SK-N-SH treated with all-trans-retinoic acid at 6 μM for 48 hours (cell line): ENCODE results near the gene CYP27B1.

ENCODE experiments used
- ATAC-seq: fragments of 200-7000 bp; cut with Tn5 transposase; 3 replicates; pipeline ENCODE4 v1.9.1; 2020; ENCODE audit warnings: mild to moderate bottlenecking, moderate library complexity
- CSDC2 ChIP-seq: fragments of 250-450 bp; sonication (Bioruptor Pico); IDR thresholded peaks from 2 replicates; pipeline ENCODE4 v1.5.0; 2020; ENCODE audit warnings: mild to moderate bottlenecking, moderate library complexity
- ESRRG ChIP-seq: fragments of 250-450 bp; sonication (Bioruptor Pico); IDR thresholded peaks from 2 replicates; pipeline ENCODE4 v1.6.1; 2021; ENCODE audit warnings: mild to moderate bottlenecking
- GLIS3 ChIP-seq: fragments of 250-450 bp; sonication (Bioruptor Pico); IDR thresholded peaks from 2 replicates; pipeline ENCODE4 v1.5.0; 2020; ENCODE audit warnings: mild to moderate bottlenecking, moderate library complexity
- ISL1 ChIP-seq: fragments of 250-450 bp; sonication (Bioruptor Pico); IDR thresholded peaks from 2 replicates; pipeline ENCODE4 v2.1.2; 2022; ENCODE audit warnings: mild to moderate bottlenecking, moderate library complexity
- OSR1 ChIP-seq: fragments of 250-450 bp; sonication (Bioruptor Pico); IDR thresholded peaks from 2 replicates; pipeline ENCODE4 v1.8.0; 2022; ENCODE audit warnings: moderate library complexity, mild to moderate bottlenecking, inconsistent platforms
- RARB ChIP-seq: fragments of 250-450 bp; sonication (Bioruptor Pico); IDR thresholded peaks from 2 replicates; pipeline ENCODE4 v1.8.0; 2021; ENCODE audit warnings: mild to moderate bottlenecking, moderate library complexity
- TCF4 ChIP-seq: fragments of 250-450 bp; sonication (Bioruptor Pico); IDR thresholded peaks from 2 replicates; pipeline ENCODE4 v1.8.0; 2021; ENCODE audit warnings: mild to moderate bottlenecking, moderate library complexity, borderline replicate concordance
- TOX ChIP-seq: fragments of 250-450 bp; sonication (Bioruptor Pico); IDR thresholded peaks from 2 replicates; pipeline ENCODE4 v1.8.0; 2021; ENCODE audit warnings: mild to moderate bottlenecking, moderate library complexity, borderline replicate concordance
- ZFP3 ChIP-seq: fragments of 250-450 bp; sonication (Bioruptor Pico); IDR thresholded peaks from 2 replicates; pipeline ENCODE4 v1.5.0; 2020; ENCODE audit warnings: mild to moderate bottlenecking, moderate library complexity
- ZFP30 ChIP-seq: fragments of 450-650 bp; formaldehyde crosslinking; IDR thresholded peaks from 2 replicates; pipeline ENCODE4 v1.5.0; 2022; ENCODE audit warnings: mild to moderate bottlenecking, moderate library complexity
- ZNF565 ChIP-seq: fragments of 450-650 bp; formaldehyde crosslinking; conservative IDR thresholded peaks from 2 replicates; pipeline ENCODE4 v1.5.0; 2020; ENCODE audit warnings: low read depth, mild to moderate bottlenecking, moderate library complexity
- ZNF70 ChIP-seq: fragments of 450-650 bp; formaldehyde crosslinking; IDR thresholded peaks from 2 replicates; pipeline ENCODE4 v1.5.0; 2020; ENCODE audit warnings: mild to moderate bottlenecking, moderate library complexity
- ZNF8 ChIP-seq: fragments of 450-650 bp; formaldehyde crosslinking; IDR thresholded peaks from 2 replicates; pipeline ENCODE4 v1.5.0; 2020; ENCODE audit warnings: mild to moderate bottlenecking, moderate library complexity
- TF ChIP-seq, protein P1 (sequence below): fragments of 250-450 bp; sonication (Bioruptor Pico); IDR thresholded peaks from 2 replicates; pipeline ENCODE4 v1.5.1; 2021; ENCODE audit warnings: mild to moderate bottlenecking, moderate library complexity
- TF ChIP-seq, protein P2 (sequence below): fragments of 250-450 bp; sonication (Bioruptor Pico); IDR thresholded peaks from 2 replicates; pipeline ENCODE4 v1.5.0; 2020; ENCODE audit warnings: mild to moderate bottlenecking, moderate library complexity
- TF ChIP-seq, protein P3 (sequence below): fragments of 250-450 bp; sonication (Bioruptor Pico); IDR thresholded peaks from 2 replicates; pipeline ENCODE4 v1.8.0; 2020; ENCODE audit warnings: mild to moderate bottlenecking, moderate library complexity, borderline replicate concordance
- TF ChIP-seq, protein P4 (sequence below): fragments of 250-450 bp; sonication (Bioruptor Pico); IDR thresholded peaks from 2 replicates; pipeline ENCODE4 v1.5.1; 2020; ENCODE audit warnings: low read depth, mild to moderate bottlenecking, moderate library complexity

The CYP27B1 gene

DNA sequence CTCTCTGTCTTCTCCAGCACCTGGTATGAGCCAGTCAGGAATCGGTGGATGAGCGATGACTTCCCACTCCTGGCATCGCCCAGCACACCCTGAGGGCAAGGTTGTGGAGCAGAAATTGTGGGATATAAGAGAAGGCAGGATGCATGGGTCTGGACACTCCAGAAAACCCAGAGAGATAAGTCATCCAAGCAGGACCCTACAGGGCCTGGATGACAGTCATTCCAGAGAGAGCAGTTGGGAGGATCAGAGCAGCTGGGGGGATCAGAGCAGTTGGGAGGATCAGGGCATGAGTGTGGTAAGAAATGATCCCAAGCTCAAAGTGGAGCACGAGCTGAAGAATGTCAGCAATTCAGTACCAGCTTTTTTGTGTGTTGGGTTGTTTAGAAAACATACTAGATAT lies 32.3 kb downstream of the CYP27B1 start:
- no peak for ATAC-seq
- TF ChIP-seq GLIS3 (no peak), TOX (CRISPR knock-in tag) (no peak), ZNF565 (CRISPR knock-in tag) (no peak), OSR1 (no peak), ZFP3 (CRISPR knock-in tag) (no peak)

DNA sequence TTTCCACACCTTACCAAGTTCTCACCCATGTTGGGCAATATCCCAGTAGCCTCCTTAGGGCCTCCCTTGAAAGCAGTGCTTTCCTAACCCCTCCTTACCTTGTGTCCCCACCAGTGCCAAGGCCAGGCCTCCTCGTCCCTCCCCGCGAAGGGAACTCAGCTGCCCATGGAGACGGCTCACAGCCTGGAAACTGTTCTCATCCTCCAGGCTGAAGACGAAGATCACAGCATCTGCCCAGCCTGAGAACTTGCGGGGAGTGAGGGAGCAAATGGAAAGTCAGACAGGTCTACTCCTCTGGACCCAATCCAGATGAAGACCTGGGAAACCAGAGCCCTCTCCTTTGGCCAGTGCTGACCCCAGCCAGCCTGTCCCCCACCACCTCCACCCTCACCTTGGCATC lies 33.0 kb downstream of the CYP27B1 start:
- no peak for ATAC-seq
- TF ChIP-seq, protein P1, sequence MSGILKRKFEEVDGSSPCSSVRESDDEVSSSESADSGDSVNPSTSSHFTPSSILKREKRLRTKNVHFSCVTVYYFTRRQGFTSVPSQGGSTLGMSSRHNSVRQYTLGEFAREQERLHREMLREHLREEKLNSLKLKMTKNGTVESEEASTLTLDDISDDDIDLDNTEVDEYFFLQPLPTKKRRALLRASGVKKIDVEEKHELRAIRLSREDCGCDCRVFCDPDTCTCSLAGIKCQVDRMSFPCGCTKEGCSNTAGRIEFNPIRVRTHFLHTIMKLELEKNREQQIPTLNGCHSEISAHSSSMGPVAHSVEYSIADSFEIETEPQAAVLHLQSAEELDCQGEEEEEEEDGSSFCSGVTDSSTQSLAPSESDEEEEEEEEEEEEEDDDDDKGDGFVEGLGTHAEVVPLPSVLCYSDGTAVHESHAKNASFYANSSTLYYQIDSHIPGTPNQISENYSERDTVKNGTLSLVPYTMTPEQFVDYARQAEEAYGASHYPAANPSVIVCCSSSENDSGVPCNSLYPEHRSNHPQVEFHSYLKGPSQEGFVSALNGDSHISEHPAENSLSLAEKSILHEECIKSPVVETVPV (CRISPR knock-in tag) = no peak
- TF ChIP-seq, protein P2, sequence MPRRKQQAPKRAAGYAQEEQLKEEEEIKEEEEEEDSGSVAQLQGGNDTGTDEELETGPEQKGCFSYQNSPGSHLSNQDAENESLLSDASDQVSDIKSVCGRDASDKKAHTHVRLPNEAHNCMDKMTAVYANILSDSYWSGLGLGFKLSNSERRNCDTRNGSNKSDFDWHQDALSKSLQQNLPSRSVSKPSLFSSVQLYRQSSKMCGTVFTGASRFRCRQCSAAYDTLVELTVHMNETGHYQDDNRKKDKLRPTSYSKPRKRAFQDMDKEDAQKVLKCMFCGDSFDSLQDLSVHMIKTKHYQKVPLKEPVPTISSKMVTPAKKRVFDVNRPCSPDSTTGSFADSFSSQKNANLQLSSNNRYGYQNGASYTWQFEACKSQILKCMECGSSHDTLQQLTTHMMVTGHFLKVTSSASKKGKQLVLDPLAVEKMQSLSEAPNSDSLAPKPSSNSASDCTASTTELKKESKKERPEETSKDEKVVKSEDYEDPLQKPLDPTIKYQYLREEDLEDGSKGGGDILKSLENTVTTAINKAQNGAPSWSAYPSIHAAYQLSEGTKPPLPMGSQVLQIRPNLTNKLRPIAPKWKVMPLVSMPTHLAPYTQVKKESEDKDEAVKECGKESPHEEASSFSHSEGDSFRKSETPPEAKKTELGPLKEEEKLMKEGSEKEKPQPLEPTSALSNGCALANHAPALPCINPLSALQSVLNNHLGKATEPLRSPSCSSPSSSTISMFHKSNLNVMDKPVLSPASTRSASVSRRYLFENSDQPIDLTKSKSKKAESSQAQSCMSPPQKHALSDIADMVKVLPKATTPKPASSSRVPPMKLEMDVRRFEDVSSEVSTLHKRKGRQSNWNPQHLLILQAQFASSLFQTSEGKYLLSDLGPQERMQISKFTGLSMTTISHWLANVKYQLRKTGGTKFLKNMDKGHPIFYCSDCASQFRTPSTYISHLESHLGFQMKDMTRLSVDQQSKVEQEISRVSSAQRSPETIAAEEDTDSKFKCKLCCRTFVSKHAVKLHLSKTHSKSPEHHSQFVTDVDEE (CRISPR knock-in tag) = no peak
- TF ChIP-seq CSDC2 (no peak), ZFP30 (CRISPR knock-in tag) (no peak), OSR1 (no peak), ZNF565 (CRISPR knock-in tag) (no peak)
- TF ChIP-seq, protein P3, sequence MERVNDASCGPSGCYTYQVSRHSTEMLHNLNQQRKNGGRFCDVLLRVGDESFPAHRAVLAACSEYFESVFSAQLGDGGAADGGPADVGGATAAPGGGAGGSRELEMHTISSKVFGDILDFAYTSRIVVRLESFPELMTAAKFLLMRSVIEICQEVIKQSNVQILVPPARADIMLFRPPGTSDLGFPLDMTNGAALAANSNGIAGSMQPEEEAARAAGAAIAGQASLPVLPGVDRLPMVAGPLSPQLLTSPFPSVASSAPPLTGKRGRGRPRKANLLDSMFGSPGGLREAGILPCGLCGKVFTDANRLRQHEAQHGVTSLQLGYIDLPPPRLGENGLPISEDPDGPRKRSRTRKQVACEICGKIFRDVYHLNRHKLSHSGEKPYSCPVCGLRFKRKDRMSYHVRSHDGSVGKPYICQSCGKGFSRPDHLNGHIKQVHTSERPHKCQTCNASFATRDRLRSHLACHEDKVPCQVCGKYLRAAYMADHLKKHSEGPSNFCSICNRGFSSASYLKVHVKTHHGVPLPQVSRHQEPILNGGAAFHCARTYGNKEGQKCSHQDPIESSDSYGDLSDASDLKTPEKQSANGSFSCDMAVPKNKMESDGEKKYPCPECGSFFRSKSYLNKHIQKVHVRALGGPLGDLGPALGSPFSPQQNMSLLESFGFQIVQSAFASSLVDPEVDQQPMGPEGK = no peak

DNA sequence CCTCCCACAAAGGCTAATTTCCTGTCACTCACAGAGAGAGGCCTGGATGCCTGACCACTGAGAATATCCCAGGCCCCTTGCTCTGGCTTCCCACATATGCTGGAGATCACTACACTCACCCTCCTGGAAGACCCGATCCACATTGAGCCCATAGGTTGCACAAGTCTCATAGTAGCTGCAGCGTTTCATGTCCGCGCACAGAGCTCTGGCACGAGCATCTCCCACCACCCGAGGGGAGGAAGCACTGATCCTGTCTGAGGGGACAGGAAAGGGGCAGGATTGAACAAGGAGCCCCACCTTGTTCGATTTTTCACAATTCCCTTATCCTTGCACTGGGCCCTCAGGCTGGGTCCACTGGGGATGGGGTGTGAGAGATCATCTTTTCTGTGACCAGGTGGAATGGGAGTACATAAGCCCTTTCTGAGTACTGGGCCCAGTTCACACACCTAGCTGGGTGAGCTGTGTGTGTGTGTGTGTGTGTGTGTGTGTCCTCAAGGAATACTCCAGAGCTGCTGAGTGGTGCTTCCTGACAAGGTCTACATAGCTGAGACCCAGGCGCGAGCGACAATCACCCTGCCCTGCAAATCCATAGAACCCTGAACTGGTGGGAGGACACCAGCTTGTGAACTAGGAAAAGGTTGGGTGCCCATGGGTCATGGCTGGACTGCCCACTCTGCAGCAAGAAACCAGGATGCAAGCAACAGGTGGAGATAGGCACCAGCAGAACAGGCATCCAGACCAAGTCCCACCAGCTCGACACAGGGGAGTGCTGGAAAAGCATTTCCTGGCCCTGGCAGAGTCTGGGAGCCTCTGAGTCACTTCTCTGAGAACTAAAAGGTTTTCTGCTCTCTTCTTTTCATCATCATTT lies 33.9 kb downstream of the CYP27B1 start:
- TF ChIP-seq CSDC2 (no peak), RARB (CRISPR knock-in tag) (no peak), GLIS3 (no peak), ESRRG (no peak), TOX (CRISPR knock-in tag) (no peak), ZNF8 (no peak), ISL1 (CRISPR knock-in tag) (no peak), ZNF70 (CRISPR knock-in tag) (no peak), ZNF565 (CRISPR knock-in tag) (no peak)
- TF ChIP-seq, protein P1 (CRISPR knock-in tag) = no peak
- TF ChIP-seq, all 23 proteins: peak for 0
- no peak for ATAC-seq

DNA sequence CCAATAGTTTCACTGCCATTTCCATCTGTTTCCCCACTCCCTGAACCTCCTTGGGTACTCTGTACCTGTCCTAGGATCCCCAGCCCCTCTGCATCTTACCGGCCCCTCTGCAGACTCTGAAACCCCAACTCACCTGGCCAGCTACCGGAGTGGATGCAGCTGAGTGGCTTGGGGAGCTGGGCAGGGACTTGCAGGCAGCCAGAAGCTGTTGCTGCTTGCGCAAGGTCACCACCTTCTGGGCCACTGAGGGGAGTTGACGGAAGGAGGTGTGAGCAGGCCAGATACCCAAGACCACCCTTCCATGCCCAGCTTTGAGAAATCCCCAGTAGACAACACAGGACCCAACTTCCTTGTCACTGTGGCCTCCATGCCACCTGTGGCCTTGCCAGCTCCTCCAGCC lies 34.6 kb downstream of the CYP27B1 start:
- ATAC-seq = no peak
- TF ChIP-seq TOX (CRISPR knock-in tag) (no peak), ISL1 (CRISPR knock-in tag) (no peak), TCF4 (CRISPR knock-in tag) (no peak), ZNF565 (CRISPR knock-in tag) (no peak), RARB (CRISPR knock-in tag) (no peak), ESRRG (no peak), CSDC2 (no peak), GLIS3 (no peak), ZNF8 (no peak)
- TF ChIP-seq, protein P1 (CRISPR knock-in tag) = no peak
- TF ChIP-seq, protein P4, sequence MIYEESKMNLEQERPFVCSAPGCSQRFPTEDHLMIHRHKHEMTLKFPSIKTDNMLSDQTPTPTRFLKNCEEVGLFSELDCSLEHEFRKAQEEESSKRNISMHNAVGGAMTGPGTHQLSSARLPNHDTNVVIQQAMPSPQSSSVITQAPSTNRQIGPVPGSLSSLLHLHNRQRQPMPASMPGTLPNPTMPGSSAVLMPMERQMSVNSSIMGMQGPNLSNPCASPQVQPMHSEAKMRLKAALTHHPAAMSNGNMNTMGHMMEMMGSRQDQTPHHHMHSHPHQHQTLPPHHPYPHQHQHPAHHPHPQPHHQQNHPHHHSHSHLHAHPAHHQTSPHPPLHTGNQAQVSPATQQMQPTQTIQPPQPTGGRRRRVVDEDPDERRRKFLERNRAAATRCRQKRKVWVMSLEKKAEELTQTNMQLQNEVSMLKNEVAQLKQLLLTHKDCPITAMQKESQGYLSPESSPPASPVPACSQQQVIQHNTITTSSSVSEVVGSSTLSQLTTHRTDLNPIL (CRISPR knock-in tag) = no peak
- TF ChIP-seq, all 23 proteins: peak for 0
